Fibroblast of mammary gland (primary cell): Measurements from ENCODE around the gene TP53INP2.
A peak's percentile ranks its signal among the peaks of the same experiment; 100 is the strongest.

Experiments used
- DNase-seq: peaks from one replicate; pipeline ENCODE4 v3.0.0-alpha.2; 2010; ENCODE audit warnings: low read depth
- H3K4me3 ChIP-seq: 2 replicates; pipeline ENCODE4 v1.5.1; 2011; ENCODE audit warnings: low read depth, mild to moderate bottlenecking, low read length, moderate library complexity; ENCODE audit not compliant: control insufficient read depth
- CTCF ChIP-seq: conservative IDR thresholded peaks from 2 replicates; pipeline ENCODE4 v1.5.1; 2011; ENCODE audit warnings: low read depth, low read length, inconsistent platforms; ENCODE audit not compliant: control insufficient read depth, insufficient read depth

The TP53INP2 gene

GRCh38 chr20:34675993-34676641 lies 28.0 kb upstream of the TP53INP2 start:
- DNase-seq: no peak
- TF ChIP-seq CTCF: no peak
- peak overlapping the region; percentile 81 for H3K4me3 ChIP-seq

GRCh38 chr20:34676642-34677373 lies 27.3 kb upstream of the TP53INP2 start, which contains the start of gene PIGU:
TSS of gene PIGU (minus strand) at chr20:34677092. CDS start at chr20:34677085, 7 bp downstream.
- H3K4me3 ChIP-seq: peak within 1 kb of the TSS; percentile 81
- DNase-seq: peak; percentile 89
- TF ChIP-seq CTCF: no peak

GRCh38 chr20:34680586-34681175 lies 23.5 kb upstream of the TP53INP2 start:
- peak; percentile 11 for DNase-seq
- no peak overlapping the region for H3K4me3 ChIP-seq
- no peak for TF ChIP-seq CTCF

GRCh38 chr20:34683667-34684066 lies 20.5 kb upstream of the TP53INP2 start:
- H3K4me3 ChIP-seq: no peak overlapping the region
- no peak for TF ChIP-seq CTCF
- no peak for DNase-seq

GRCh38 chr20:34689486-34689885 lies 14.7 kb upstream of the TP53INP2 start:
- H3K4me3 ChIP-seq: no peak overlapping the region
- no peak for TF ChIP-seq CTCF
- DNase-seq: peak; percentile 42

GRCh38 chr20:34691838-34692237 lies 12.3 kb upstream of the TP53INP2 start:
- H3K4me3 ChIP-seq: no peak overlapping the region
- TF ChIP-seq CTCF: no peak
- DNase-seq: no peak
